Measurements from ENCODE around the gene IFITM5. TPM values are rescaled to one million over a fixed set of nuclear protein-coding genes. Genes with fewer than 3 reads are reported as not detected.

Gene IFITM5
- total and polyA plus RNA-seq, 9 of the 15 experiments (the other 6 are each of a cell fraction or from before 2014, with no cell fraction given), result 0.19 TPM; not detected in 8

- peak; percentile 41 for TF ChIP-seq CHD1 (IDR thresholded peaks at IDR 0.05; ENCODE audit: low read length)
- no peak for TF ChIP-seq NCOA1 (IDR thresholded peaks at IDR 0.05; ENCODE audit: low read depth)
- TF ChIP-seq IFI16 (CRISPR knock-in tag; IDR thresholded peaks at IDR 0.05), result no peak
- no peak for TF ChIP-seq ILK (tag; IDR thresholded peaks at IDR 0.05; ENCODE audit: borderline replicate concordance, low read depth)
- peak; percentile 21 for TF ChIP-seq TAF1 (IDR thresholded peaks at IDR 0.05; ENCODE audit: control insufficient read depth, extremely low read depth, insufficient read depth, low read length, severe bottlenecking)
- no peak for TF ChIP-seq MEF2D (tag; conservative IDR thresholded peaks at IDR 0.05; ENCODE audit: low read depth)
- no peak for TF ChIP-seq CBX2 (IDR thresholded peaks at IDR 0.05; ENCODE audit: insufficient read depth, low read length, poor library complexity, severe bottlenecking)
- peak; percentile 96; the same call in 1 of the 2 replicates for TF ChIP-seq ZC3H4 (CRISPR knock-in tag; IDR thresholded peaks at IDR 0.05; ENCODE audit: borderline replicate concordance)
- 0 out of 2 replicates have a peak, but pooled peaks have one; percentile 10 for TF ChIP-seq BCOR (IDR thresholded peaks at IDR 0.05)
- no peak for TF ChIP-seq NFIC (IDR thresholded peaks at IDR 0.05)
- peak; percentile 67; the same call in 1 of the 2 replicates for TF ChIP-seq ZBTB9 (CRISPR knock-in tag; IDR thresholded peaks at IDR 0.05)
- TF ChIP-seq HIVEP1 (CRISPR knock-in tag; IDR thresholded peaks at IDR 0.05), result no peak
- no peak for TF ChIP-seq PHF21A (IDR thresholded peaks at IDR 0.05; ENCODE audit: borderline replicate concordance, low read depth)
- no peak for TF ChIP-seq KAT8 (IDR thresholded peaks at IDR 0.05; ENCODE audit: low read depth)
- TF ChIP-seq GATAD2B (IDR thresholded peaks at IDR 0.05; ENCODE audit: borderline replicate concordance), result no peak
- TF ChIP-seq MAX (CRISPR knock-in tag; IDR thresholded peaks at IDR 0.05), result peak; percentile 85
- TF ChIP-seq DEAF1 (CRISPR knock-in tag; IDR thresholded peaks at IDR 0.05), result no peak
- no peak for TF ChIP-seq SRSF3 (IDR thresholded peaks at IDR 0.05; ENCODE audit: insufficient read depth, low read length)
- peak in 1 of 2 experiments; percentile 61; a peak in 2 of 4 replicates for TF ChIP-seq MNT (conservative IDR thresholded peaks at IDR 0.05)
- TF ChIP-seq TAF15 (IDR thresholded peaks at IDR 0.05; ENCODE audit: low read depth, low read length), result no peak
- TF ChIP-seq BRCA1 (IDR thresholded peaks at IDR 0.05), result no peak
- TF ChIP-seq BRCA1 (CRISPR knock-in tag; IDR thresholded peaks at IDR 0.05), result no peak
- no peak for TF ChIP-seq XRCC3 (IDR thresholded peaks at IDR 0.05)
- no peak for TF ChIP-seq RBM34 (IDR thresholded peaks at IDR 0.05; ENCODE audit: borderline replicate concordance, insufficient read depth, low read length)
- TF ChIP-seq THRAP3 (IDR thresholded peaks at IDR 0.05; ENCODE audit: borderline replicate concordance), result no peak
- TF ChIP-seq ZNF431 (CRISPR knock-in tag; IDR thresholded peaks at IDR 0.05), result peak; percentile 65; the same call in 1 of the 2 replicates
These were observed 11.4 kb downstream of the IFITM5 start (continued) for GRCh38 chr11:287821-288477.

All from K562 (cell line).